ENCODE data around the gene TRIP4.

GRCh38 chr15:64502551-64502950 lies 114.9 kb downstream of the TRIP4 start:
- TF ChIP-seq, protein P1, sequence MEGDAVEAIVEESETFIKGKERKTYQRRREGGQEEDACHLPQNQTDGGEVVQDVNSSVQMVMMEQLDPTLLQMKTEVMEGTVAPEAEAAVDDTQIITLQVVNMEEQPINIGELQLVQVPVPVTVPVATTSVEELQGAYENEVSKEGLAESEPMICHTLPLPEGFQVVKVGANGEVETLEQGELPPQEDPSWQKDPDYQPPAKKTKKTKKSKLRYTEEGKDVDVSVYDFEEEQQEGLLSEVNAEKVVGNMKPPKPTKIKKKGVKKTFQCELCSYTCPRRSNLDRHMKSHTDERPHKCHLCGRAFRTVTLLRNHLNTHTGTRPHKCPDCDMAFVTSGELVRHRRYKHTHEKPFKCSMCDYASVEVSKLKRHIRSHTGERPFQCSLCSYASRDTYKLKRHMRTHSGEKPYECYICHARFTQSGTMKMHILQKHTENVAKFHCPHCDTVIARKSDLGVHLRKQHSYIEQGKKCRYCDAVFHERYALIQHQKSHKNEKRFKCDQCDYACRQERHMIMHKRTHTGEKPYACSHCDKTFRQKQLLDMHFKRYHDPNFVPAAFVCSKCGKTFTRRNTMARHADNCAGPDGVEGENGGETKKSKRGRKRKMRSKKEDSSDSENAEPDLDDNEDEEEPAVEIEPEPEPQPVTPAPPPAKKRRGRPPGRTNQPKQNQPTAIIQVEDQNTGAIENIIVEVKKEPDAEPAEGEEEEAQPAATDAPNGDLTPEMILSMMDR (IDR thresholded peaks at IDR 0.05 in 4 of 5, conservative IDR thresholded peaks at IDR 0.05 in 1 of 5) = no peak
- no peak for TF ChIP-seq POLR2A (IDR thresholded peaks at IDR 0.05)

Measured in gastrocnemius medialis (tissue), 4 donors.